H9 (cell line): ENCODE measurements around the gene KCNJ11. TPM values are rescaled to one million over a fixed set of nuclear protein-coding genes. Genes with fewer than 3 reads are reported as not detected.

ENCODE experiments used
- DNase-seq: peaks from one replicate; pipeline ENCODE4 v3.0.0-alpha.2; 2017
- H2AFZ ChIP-seq: one replicate; pipeline ENCODE4 v1.6.1; 2013; ENCODE audit warnings: mild to moderate bottlenecking, low read length, control low read depth, moderate library complexity
- H2AK5ac ChIP-seq: 2 replicates; pipeline ENCODE4 v1.6.1; 2013; ENCODE audit warnings: low read length, control low read depth, mixed read lengths; ENCODE audit not compliant: insufficient read length
- H2BK120ac ChIP-seq: one replicate; pipeline ENCODE4 v1.6.1; 2013; ENCODE audit warnings: low read depth, mild to moderate bottlenecking, low read length, control low read depth, inconsistent platforms; ENCODE audit not compliant: poor library complexity, severe bottlenecking
- H2BK12ac ChIP-seq: 2 replicates; pipeline ENCODE4 v1.6.1; 2013; ENCODE audit warnings: low read length, control low read depth, mixed read lengths, low read depth; ENCODE audit not compliant: insufficient read length
- H2BK15ac ChIP-seq: 2 replicates; pipeline ENCODE4 v1.6.1; 2013; ENCODE audit warnings: low read depth, low read length, control low read depth
- H2BK20ac ChIP-seq: one replicate; pipeline ENCODE4 v1.6.1; 2013; ENCODE audit warnings: low read depth, mild to moderate bottlenecking, low read length, control low read depth, inconsistent platforms; ENCODE audit not compliant: poor library complexity, severe bottlenecking
- H2BK5ac ChIP-seq: 2 replicates; pipeline ENCODE4 v1.6.1; 2013; ENCODE audit warnings: low read length, control low read depth, mixed read lengths; ENCODE audit not compliant: insufficient read length
- H3K14ac ChIP-seq: 2 replicates; pipeline ENCODE4 v1.6.1; 2013; ENCODE audit warnings: low read length, control low read depth; ENCODE audit not compliant: insufficient read depth
- H3K18ac ChIP-seq: 2 replicates; pipeline ENCODE4 v1.6.1; 2013; ENCODE audit warnings: low read depth, mild to moderate bottlenecking, mixed read lengths, low read length, control low read depth; ENCODE audit not compliant: insufficient read length
- H3K23ac ChIP-seq: 2 replicates; pipeline ENCODE4 v1.6.1; 2013; ENCODE audit warnings: low read length, control low read depth, mixed read lengths, low read depth; ENCODE audit not compliant: insufficient read length
- H3K23me2 ChIP-seq: 2 replicates; pipeline ENCODE4 v1.6.1; 2013; ENCODE audit warnings: low read depth, mild to moderate bottlenecking, mixed read lengths, low read length, control low read depth; ENCODE audit not compliant: insufficient read length, poor library complexity, severe bottlenecking
- H3K27ac ChIP-seq: 2 replicates; pipeline ENCODE4 v1.5.1; 2013; ENCODE audit warnings: low read length, control low read depth, mixed read lengths, low read depth; ENCODE audit not compliant: insufficient read length
- H3K27me3 ChIP-seq: 2 replicates; pipeline ENCODE4 v1.6.1; 2013; ENCODE audit warnings: low read length, control low read depth, inconsistent platforms; ENCODE audit not compliant: insufficient read depth
- H3K4ac ChIP-seq: 2 replicates; pipeline ENCODE4 v1.6.1; 2013; ENCODE audit warnings: low read depth, mild to moderate bottlenecking, control low read depth, inconsistent platforms, low read length, moderate library complexity
- H3K4me1 ChIP-seq: 2 replicates; pipeline ENCODE4 v1.6.1; 2013; ENCODE audit warnings: low read length, control low read depth, inconsistent platforms; ENCODE audit not compliant: insufficient read depth
- H3K4me2 ChIP-seq: 2 replicates; pipeline ENCODE4 v1.6.1; 2013; ENCODE audit warnings: low read length, control low read depth, mixed read lengths; ENCODE audit not compliant: insufficient read length, insufficient read depth
- H3K56ac ChIP-seq: 2 replicates; pipeline ENCODE4 v1.6.1; 2013; ENCODE audit warnings: low read depth, mild to moderate bottlenecking, mixed read lengths, low read length, control low read depth; ENCODE audit not compliant: insufficient read length
- H3K79me1 ChIP-seq: 2 replicates; pipeline ENCODE4 v1.6.1; 2013; ENCODE audit warnings: low read depth, mild to moderate bottlenecking, moderate library complexity, low read length, control low read depth, inconsistent platforms; ENCODE audit not compliant: insufficient read depth, poor library complexity, severe bottlenecking
- H3K79me2 ChIP-seq: 2 replicates; pipeline ENCODE4 v1.6.1; 2013; ENCODE audit warnings: low read length, control low read depth, inconsistent platforms; ENCODE audit not compliant: insufficient read depth
- H3K9ac ChIP-seq: 2 replicates; pipeline ENCODE4 v1.6.1; 2013; ENCODE audit warnings: low read length, control low read depth, mixed read lengths; ENCODE audit not compliant: insufficient read length; ENCODE audit errors: extremely low read depth
- H3K9me3 ChIP-seq: one replicate; pipeline ENCODE4 v1.6.1; 2013; ENCODE audit warnings: low read depth, low read length, inconsistent platforms; ENCODE audit not compliant: control insufficient read depth
- H3T11ph ChIP-seq: one replicate; pipeline ENCODE4 v1.6.1; 2013; ENCODE audit warnings: mild to moderate bottlenecking, low read length, control low read depth, inconsistent platforms
- H4K20me1 ChIP-seq: one replicate; pipeline ENCODE4 v1.6.1; 2013; ENCODE audit not compliant: control insufficient read depth, insufficient read length, insufficient read depth
- H4K5ac ChIP-seq: 2 replicates; pipeline ENCODE4 v1.6.1; 2013; ENCODE audit warnings: low read depth, mild to moderate bottlenecking, mixed read lengths, low read length, control low read depth; ENCODE audit not compliant: insufficient read length
- H4K8ac ChIP-seq: replicated peaks from 2 replicates; pipeline ENCODE4 v1.6.1; 2013; ENCODE audit warnings: low read length, control low read depth, mixed read lengths, low read depth; ENCODE audit not compliant: insufficient read length
- H4K91ac ChIP-seq: 2 replicates; pipeline ENCODE4 v1.6.1; 2013; ENCODE audit warnings: low read depth, mild to moderate bottlenecking, moderate library complexity, mixed read lengths, low read length, control low read depth; ENCODE audit not compliant: insufficient read length
- H3K27ac Mint-ChIP-seq, 3 experiments: 2 replicates in 2 of 3; 3 replicates in 1 of 3; pipeline ENCODE4 v1.8.0; 2020 to 2021; ENCODE audit warnings: mixed read lengths in 3 of 3, mild to moderate bottlenecking in 1 of 3, moderate library complexity in 1 of 3
- H3K27me3 Mint-ChIP-seq: 2 replicates; pipeline ENCODE4 v1.8.0; 2021; ENCODE audit warnings: low read depth, mild to moderate bottlenecking, moderate library complexity, mixed read lengths
- H3K36me3 Mint-ChIP-seq, 3 experiments: 2 replicates in 2 of 3; 3 replicates in 1 of 3; pipeline ENCODE4 v1.8.0; 2020 to 2021; ENCODE audit warnings: low read depth in 3 of 3, mixed read lengths in 3 of 3; ENCODE audit not compliant: insufficient read depth in 1 of 3
- H3K4me1 Mint-ChIP-seq, 2 experiments: 2 replicates each; pipeline ENCODE4 v1.8.0; 2020; ENCODE audit warnings: mixed read lengths in 2 of 2
- H3K4me3 Mint-ChIP-seq, 2 experiments: 2 replicates in 1 of 2; 3 replicates in 1 of 2; pipeline ENCODE4 v1.8.0; 2020 to 2021; ENCODE audit warnings: mild to moderate bottlenecking in 2 of 2, mixed read lengths in 2 of 2, moderate library complexity in 1 of 2
- H3K9me3 Mint-ChIP-seq, 2 experiments: 2 replicates in 1 of 2; 3 replicates in 1 of 2; pipeline ENCODE4 v1.8.0; 2020; ENCODE audit warnings: mild to moderate bottlenecking in 2 of 2, mixed read lengths in 2 of 2, moderate library complexity in 1 of 2
- CTCF ChIP-seq: fragments of 200-600 bp; sonication (generic); conservative IDR thresholded peaks from 3 replicates; pipeline ENCODE4 v1.8.0; 2021; ENCODE audit warnings: antibody characterized with exemption, mild to moderate bottlenecking
- WGBS: extraction: QIAGEN DNeasy Blood & Tissue Kit; methylation state at CpG from one replicate; pipeline ENCODE4 v1.1.7; 2013; ENCODE audit warnings: missing lambda C conversion rate, low lambda C conversion rate, mixed read lengths; ENCODE audit not compliant: insufficient read length; ENCODE audit errors: extremely low coverage; 5-methylcytosine and 5-hydroxymethylcytosine counted together
- total RNA-seq: library from RNA; stranded (reverse); gene quantifications from 2 replicates; pipeline ENCODE4 v1.2.1, GENCODE V29; 2021

KCNJ11 gene
- total RNA-seq, 1 experiment from 2014 or later = 2.3 TPM

GRCh38 chr11:17416492-17416891 is 28.0 kb upstream of the KCNJ11 start:
- no peak overlapping the region for H3K27ac ChIP-seq
- TF ChIP-seq CTCF = no peak
- H4K20me1 ChIP-seq = no peaks in the 10 kb centered on the region
- H3K23ac ChIP-seq = no peak overlapping the region
- no peak overlapping the region for H2BK5ac ChIP-seq
- DNase-seq = no peak
- no peak overlapping the region for H4K8ac ChIP-seq
- H3K56ac ChIP-seq = no peak overlapping the region
- no peak overlapping the region for H2AFZ ChIP-seq
- H2BK20ac ChIP-seq = no peak overlapping the region
- Mint-ChIP-seq H3K9me3 (peaks cover 0 to 3% of the 10 kb centered on the region in 2 experiments; a peak in 1 of 5 replicates), H3K4me3 (no peak overlapping the region), H3K27ac (no peak overlapping the region), H3K27me3 (peaks cover 66% of the 10 kb centered on the region), H3K36me3 (no peaks in the 10 kb centered on the region), H3K4me1 (peaks cover 23 to 35% of the 10 kb centered on the region in 2 experiments)
- no peak overlapping the region for H4K91ac ChIP-seq
- no peak overlapping the region for H2BK15ac ChIP-seq
- no peak overlapping the region for H3T11ph ChIP-seq
- no peak overlapping the region for H3K4ac ChIP-seq
- no peaks in the 10 kb centered on the region for H3K23me2 ChIP-seq
- H2BK12ac ChIP-seq = no peak overlapping the region
- H3K14ac ChIP-seq = no peak overlapping the region
- no peaks in the 10 kb centered on the region for H3K9me3 ChIP-seq
- no peak overlapping the region for H2BK120ac ChIP-seq
- no peaks in the 10 kb centered on the region for H3K27me3 ChIP-seq
- H3K9ac ChIP-seq = no peak overlapping the region
- H3K79me2 ChIP-seq = no peaks in the 10 kb centered on the region
- H4K5ac ChIP-seq = no peak overlapping the region
- H3K4me1 ChIP-seq = no peaks in the 10 kb centered on the region
- no peak overlapping the region for H3K4me2 ChIP-seq
- H3K18ac ChIP-seq = no peak overlapping the region
- no CpG with 5 or more reads among the region's 2 CpGs for WGBS
- H3K79me1 ChIP-seq = no peaks in the 10 kb centered on the region
- H2AK5ac ChIP-seq = no peak overlapping the region
